GM19452 (cell line): ENCODE measurements around the gene ZBTB38.

Source experiments
- ATAC-seq: cut with Tn5 transposase; IDR thresholded peaks from one replicate; pipeline ENCODE4 v1.9.1; 2021; ENCODE audit not compliant: unreplicated experiment

Gene ZBTB38

DNA sequence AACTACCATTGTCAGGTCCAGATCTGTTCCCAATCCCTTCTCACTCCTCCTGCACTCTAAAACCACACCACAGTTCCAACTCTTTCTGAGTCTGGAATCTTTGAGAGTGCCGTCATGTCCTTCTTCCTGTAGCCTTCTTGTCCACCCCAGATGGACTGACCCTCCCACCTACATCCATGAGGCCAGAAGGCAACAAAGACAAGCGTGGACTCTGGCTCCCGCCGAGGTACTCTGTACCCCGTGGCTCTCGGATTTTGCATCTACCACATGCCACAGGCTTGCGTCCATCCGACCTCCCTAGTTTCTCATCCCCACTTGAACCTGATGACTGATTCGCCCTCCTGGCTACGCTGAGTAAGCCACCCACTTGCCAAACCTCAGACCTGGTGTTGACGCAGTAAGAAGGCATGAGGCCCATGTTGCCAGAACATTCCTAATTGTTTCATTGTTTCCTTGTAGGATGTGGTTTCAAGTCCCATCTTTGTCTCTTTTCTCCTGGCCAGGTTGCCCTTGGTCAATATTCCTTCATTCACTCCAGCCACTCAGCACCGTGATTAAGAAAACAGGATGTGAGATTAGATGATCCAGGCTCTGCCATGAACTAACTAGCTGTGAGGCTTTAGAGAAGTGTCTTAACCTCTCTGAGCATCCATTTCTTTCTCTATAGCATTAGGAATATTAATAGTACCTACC is 1.1 kb upstream of the ZBTB38 start:
- no peak for ATAC-seq

DNA sequence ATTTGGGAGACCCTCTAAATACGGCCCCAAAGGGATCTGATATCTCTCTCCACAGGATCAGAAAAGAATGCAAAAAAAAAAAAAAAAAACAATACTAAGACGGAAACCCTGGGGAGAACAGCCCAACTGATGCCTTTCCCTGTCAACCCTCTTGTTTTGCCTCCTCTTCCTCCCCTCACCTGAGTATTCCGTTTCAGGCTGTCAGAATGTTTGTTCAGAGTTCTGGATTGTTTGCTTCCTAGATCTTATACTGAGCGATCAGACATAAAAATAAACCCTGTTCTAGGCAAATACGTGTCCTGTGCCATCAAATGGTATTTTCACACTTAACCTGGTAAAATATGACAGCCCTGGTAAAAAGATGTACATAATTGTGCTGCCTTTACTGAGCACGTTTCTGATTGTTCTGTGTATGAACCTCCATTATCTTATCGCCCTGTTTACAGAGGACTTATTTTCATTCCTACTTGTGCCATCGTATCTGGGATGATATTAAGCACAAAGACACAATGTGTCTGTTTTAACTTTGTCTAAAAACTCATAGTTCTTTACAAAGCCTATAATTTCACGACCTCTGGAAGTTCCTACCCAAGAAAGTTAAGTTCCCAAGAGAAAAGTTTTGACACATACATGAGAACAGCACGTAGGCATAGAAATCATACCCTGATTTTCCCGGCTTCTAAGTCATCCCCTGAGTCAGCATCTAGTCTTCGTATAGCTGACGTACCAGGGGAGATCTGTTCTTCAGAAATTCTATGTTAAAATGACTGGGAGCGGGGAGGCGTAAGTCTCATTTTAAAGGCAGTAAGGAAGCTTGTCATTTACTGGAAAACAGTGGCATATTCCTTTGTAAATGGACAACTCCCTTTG is 856 bp downstream of the ZBTB38 start:
- no peak for ATAC-seq

DNA sequence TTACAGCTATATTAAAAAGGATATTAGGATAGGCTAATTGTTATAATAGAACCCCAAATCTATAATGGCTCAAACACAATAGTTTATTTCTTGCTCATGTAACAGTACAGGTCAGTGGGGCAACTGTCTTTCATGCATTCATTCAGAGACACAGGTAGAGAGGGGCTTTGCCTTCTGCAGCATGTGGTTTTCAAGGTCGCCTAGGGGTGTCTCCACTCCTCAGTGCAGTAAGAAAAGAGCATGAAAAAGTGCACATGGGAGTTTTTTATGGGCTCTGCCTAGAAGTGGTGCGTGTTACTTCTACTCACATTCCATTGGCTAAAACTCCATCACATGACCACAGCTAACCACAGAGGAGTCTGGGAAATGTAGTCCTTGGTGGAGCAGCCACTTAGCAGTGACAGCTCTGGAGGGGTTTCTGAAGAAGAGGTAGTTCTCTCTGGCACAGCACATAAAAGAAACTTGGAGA is 1.8 kb downstream of the ZBTB38 start:
- ATAC-seq = peak; percentile 77

DNA sequence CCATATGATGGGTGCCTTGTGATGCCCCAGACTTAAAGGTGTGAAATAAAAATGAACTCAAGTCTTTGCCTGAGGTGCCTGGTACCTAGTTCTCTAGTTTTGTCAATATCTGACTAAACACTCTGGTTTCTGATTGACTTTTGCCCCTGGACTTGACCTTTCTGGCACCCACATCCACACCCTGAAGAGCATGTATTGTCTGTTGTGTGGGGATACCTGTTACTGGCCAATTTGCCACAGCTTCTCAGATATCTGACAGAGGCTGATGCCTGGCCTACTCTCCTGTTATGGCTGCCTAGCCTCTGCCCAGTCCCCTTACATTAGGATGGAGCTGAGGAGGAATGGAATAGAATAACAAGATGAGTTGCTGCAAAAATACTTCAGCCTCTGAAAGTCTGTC is 3.6 kb downstream of the ZBTB38 start:
- no peak for ATAC-seq

DNA sequence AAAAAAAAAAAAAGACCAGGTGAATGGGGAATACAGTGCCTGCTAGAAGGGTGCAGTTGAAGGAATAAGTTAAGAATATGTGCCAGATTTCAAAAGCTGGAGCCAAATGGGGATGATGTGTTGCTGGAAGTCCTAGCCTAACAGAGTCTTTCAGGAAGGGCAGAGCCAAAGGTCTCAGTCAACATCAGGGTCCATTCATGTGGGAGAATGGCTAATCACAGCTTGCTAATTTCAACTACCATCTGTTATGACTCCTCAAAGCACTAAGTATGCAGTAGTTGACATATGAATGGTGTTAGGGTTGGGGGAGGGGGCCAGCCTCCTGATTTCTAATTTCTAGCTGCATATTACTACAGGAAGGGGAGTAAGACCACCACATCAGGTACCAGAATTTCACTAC is 4.4 kb downstream of the ZBTB38 start:
- ATAC-seq = no peak

DNA sequence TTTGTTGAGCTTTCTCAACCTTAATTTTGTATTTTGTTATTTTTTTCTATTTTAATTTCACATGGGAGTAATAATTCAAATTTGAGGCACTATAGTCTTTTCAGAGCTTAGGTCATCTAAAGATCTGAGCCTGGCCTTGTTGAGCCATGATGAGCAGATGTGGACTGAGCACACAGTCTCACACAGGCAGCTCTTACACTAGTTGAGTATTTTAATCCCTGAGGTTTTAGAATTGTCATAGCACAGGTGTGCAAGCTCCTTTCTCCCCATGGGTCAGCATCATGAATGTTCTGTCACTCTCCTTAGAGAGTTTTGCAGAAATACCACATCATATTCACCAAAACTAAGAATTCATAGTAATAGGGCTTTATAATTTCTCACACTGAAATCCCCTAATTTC is 4.9 kb downstream of the ZBTB38 start:
- ATAC-seq = no peak

DNA sequence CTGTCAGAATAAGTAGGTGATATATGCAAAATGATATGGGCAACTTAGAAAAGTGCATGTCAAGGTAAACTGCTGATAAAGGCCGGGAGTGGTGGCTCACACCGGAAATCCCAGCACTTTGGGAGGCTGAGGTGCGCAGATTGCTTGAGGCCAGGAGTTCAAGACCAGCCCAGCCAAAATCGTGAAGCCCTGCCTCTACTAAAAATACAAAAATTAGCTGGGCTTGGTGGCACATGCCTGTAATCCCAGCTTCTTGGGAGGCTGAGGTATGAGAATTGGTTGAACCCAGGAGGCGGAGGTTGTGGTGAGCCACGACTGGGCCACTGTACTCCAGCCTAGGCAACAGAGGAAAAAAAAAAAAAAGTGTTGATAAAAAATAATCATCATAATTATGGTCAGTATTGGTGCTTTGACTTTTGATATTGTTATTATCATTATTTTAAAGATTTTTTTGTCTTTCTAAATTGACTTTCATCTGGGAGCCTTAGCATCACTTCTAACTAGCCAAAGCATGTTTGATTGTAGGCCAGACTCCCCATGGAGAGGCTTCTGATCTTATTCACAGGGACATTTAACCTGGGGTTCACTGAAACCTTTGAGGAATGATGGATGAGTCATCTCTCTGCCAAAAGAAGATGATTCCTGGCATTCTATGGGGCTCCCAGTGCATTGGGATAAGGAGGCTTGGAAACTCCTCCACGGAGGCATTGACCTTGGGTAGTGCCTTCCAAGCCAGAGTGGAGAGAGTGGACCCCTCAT is 5.6 kb downstream of the ZBTB38 start:
- no peak for ATAC-seq

DNA sequence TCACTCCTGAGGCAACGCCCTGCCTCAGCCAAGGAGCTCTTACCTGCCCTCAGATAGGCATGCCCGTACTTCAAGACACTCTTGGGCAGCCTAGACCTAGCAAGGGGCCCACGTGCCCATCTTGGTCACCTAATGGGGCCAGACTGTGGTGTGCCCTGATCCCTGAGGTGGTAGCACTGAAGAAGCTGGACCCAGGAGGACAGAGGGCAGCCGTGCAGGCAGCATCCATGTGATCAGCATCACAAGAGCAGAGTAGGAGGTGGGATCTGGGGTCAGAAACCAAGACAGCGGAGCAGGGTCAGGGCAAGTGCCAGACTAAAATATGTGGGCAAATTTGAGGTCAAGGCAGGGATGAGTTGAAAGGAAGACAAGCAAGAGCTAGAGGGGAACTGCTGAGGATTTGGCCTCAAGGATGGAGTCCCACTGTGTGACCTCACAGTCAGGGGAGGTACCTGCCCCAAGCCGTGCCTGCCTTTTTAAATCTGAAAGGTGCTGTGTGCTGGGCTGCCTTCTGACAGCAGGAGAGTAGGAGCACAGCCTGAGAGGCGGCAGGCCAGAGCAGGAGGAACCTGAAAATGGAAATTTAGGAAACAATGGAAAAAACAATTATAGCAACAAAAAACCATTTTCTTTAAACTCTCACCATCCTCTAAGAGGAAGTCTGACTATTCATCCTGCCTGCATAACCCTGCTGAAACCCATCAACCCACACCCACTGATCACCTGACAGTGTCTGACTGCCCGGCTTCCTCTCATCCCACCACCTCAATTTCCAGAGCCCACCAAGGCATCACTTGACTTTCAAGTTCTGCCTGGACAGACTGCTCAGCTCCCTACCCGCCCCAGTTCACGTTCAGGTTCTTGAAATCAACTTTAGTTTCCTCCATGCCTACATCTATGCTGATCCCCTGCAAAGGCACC is 7.3 kb downstream of the ZBTB38 start:
- no peak for ATAC-seq

DNA sequence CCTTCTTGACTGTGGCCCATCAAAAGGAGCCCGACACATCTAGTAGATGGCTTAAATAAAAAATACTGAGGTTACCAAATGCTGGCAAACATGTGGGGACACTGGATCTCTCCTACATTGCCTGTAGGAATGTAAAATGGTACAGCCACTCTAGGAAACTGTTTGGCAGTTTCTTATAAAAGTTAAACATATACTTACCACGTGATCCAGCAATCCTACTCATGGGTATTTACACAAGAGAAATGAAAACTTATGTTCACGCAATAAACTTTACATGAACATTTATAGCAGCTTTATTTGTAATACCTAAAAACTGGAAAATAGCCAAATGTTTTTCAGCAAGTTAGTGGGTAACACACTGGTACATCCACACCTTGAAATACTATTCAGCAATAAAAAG is 9.1 kb downstream of the ZBTB38 start:
- ATAC-seq = no peak

DNA sequence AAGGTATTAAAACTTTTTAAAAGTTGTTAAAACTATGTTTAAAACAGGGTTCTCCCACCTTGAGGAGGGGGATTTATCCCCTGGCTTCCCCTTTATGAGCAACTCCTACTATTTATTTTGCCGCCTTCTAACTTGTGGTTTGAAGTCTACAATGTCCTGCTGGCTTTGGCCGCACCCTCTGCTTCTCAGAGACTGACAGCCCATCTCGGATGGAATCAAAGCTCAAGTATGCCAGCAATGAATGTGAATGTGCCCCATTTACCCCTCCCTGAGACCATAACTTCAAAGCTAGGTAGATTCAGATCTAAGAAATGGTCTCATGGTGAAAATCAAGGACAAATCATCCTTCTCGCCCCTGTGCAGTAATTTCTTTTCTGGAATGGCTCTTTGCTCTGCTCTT is 10.3 kb downstream of the ZBTB38 start:
- no peak for ATAC-seq

DNA sequence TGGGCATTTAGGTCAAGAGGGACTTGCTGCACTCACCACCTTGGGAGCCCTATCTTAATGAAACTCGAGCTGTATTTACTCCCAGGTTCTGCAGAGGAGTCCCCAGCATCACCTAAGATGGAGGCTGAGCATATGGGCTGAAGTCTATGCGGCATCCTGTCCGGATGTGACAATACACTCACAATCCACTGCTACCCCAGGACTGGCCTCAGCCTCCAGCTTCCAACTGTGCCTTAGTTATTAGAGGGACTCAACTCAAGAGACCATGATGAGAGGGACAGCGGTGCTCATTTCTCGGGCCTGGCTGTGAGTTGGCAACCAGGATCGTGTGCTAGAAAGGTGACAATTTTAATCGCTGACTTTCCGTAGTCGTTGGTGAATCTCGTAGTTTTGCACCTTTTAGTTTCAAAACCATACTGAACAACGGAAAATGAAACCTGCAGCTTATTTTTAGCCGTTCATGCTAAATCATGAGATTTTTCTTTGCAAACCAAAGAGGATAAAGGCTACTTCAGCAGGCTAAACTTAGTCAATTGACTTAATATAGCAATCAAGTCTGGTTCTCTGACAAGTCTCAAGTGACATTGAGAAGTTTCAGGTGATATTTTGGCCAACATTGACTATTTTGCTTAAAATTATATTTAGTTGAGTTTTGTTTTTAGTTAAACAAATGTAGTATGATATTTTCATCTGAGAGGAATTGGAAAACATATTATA is 11.1 kb downstream of the ZBTB38 start:
- ATAC-seq = peak; percentile 59

DNA sequence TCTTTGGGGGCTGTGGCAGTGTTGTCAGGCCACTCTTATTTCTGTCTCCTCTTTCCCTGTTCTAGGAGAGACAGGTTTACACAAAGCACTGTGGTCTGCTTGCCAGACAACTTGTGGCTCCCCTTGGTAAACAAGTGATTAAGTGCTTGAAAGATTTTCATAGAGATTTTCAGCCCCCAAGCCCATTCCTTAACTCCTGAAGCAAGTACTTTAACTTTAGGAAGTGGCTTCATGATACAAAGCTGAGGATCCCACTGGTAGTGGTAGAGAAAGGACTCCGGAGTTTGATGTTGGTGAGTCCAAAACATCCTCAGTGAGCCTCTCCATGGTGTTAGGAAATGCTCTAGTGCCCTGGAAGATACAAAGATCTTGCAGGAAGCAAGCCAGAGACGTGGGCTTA is 12.0 kb downstream of the ZBTB38 start:
- no peak for ATAC-seq

DNA sequence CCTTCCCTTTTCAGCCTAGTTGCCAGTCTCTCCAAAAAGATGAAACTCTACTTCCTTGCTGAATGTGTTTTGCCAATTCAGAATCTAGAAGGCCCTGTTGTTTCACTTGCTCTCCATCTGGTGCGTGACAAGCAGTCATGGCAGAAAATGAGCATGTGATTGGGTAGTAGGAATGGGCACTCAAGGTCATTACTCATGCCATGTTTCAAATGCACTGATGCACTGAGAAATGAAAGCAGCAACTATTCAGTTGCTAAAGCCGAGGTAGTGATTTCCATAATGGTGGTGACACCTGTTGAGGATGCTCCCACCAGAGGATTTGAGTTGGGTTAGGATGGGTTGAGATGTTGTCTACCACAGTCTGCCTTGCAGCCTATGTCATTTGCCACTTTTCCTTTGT is 12.7 kb downstream of the ZBTB38 start:
- ATAC-seq = peak; percentile 44

DNA sequence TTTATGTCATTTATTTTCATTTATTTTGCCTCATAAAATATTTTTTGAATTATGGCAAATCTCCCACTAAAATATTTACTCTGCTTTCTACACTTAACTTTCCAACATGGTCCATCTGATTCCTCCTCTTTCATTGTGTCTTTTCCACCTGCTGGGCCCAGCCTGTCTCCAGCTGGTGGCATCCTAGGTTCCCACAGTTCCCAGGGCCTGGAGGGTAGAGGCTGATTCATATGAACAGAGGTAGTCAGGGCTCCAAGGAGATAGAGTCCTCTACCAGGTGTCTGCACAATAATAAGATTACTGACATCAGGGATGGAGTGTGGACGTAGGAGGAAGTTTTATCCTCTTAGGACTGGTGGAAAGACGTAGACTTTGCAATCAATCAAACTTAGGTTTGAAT is 14.3 kb downstream of the ZBTB38 start:
- no peak for ATAC-seq

DNA sequence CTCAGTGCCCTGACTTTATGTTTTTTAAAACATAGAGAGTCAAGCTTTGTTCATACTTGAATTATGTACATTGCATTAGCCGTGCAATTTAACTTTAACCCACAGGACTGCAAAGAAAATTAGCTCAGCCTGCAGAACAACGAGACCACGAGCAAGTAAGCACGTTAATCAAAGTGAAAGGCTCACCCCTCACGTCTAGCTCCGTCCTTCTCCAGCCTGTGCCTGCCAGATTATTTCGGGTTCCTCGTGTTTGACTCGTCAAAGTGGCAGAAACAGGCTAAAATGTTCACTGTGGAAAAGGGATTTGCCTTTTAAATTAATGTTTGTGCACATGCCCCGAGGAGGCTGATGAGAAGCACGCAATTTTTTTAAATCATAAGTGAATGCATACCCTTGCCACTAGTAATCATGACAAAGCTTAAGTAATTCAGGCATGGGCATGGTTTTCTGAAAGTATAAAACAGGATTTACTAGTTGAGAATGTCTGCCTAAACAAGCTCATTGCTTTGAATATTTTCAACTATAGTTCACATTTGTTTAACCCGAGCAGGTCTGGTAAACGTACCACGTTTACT is 15.3 kb downstream of the ZBTB38 start:
- ATAC-seq = no peak

DNA sequence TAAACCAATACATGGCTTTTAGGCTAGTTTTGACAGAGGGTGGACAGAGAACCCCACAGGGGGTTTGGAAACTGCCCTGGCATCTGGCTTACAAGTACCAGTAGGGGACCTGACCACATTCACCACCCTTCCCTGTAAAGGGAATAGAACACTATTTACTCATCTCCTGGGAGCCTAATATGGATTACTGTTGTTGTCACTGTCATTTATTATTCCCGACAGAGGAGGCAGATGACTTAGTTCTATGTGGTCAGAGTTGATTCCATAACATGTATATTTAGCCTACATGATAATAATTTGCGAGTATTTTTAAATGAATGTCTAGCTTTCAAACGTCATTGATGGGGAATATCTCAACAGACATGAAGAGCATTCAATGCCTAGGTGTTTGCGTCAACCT is 15.9 kb downstream of the ZBTB38 start:
- no peak for ATAC-seq

DNA sequence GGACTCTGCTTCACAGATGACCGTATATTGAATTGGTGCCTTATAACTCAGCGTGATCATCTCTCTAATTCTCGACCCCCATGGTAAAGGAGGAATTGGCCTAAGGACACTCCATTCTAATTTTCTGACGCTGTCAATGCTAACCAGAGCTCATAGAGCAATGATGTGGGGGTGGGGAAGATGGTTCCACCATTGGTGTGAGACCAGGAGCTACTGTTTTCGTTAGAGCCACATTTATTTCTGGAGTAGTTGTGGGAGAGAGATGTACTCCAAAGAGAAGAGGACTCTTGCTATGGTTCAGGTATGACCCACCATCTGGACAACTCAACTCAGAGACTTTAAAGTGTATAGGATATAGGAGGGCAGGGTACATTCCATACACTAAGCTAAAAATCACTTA is 16.3 kb downstream of the ZBTB38 start:
- no peak for ATAC-seq

DNA sequence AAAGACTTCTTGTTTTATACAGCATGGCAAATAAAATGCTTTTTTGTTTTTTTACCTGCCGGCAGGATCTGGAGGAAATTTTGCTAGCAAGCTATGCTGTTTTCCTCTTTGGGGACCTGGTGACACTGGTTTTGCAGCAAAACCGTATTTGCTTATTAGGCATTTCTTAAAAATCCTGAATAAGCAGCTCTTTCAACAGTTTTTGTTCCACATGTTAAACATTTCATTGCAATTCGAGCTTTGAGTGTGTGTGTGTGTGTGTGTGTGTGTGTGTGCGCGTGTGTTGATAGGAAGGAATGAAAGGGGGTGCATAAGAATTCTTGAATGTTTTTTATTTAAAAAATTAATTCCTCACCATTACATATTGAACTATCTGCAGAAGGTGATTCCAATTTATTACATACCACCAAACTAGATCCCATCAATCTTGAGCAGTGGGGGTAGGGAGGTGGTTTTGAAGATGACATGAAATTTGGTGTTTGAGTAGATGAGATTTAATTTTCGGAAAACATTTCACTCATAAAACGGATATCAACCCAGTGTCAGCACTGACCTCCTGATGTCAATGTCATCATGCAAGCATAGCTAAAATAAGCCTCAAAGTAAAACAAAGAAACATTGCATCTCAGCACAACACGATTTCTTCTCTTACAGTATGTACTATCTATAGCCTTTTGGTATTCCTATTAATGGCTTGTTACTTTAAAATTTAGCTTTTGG is 17.3 kb downstream of the ZBTB38 start:
- ATAC-seq = no peak

DNA sequence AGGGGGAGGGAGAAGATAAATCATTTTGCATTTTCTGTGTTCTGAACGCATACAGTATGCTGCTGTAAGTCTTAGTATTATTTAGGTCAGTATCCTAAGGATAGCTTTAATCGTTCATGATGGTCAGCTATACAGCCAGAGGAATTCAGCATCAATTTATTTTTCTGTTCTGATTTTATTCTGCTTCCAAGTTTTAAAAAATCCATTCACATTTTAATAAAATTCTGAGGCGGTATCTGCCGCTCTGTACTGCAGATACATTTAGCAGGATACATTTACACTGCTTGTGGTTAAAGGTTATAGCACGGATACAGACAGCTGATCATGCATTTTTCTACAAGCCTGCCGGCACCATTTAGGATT is 17.8 kb downstream of the ZBTB38 start:
- no peak for ATAC-seq
